Uterus (tissue), 2 donors: ENCODE measurements around the gene EVL.
A peak's percentile ranks its signal among the peaks of the same experiment; 100 is the strongest.

Experiments used
- CTCF ChIP-seq, 4 experiments: fragments of 200-600 bp in 2 of 4; fragments of 450-650 bp in 2 of 4; sonication (generic) in 2 of 4; IDR thresholded peaks; one replicate each; pipeline ENCODE4 v1.5.1; 2016 to 2019; ENCODE audit warnings: antibody characterized with exemption in 4 of 4, mild to moderate bottlenecking in 2 of 4, moderate library complexity in 1 of 4
- POLR2A ChIP-seq, 2 donors: fragments of 450-650 bp; IDR thresholded peaks; one replicate each; pipeline ENCODE4 v1.6.1; 2016; ENCODE audit warnings: antibody characterized with exemption in 2 of 2, mild to moderate bottlenecking in 1 of 2, moderate library complexity in 1 of 2

- no peak for TF ChIP-seq CTCF (IDR thresholded peaks at IDR 0.05)
- peak in 1 of 2 donors; percentile 15 for TF ChIP-seq POLR2A (IDR thresholded peaks at IDR 0.05)
Measured at GRCh38 chr14:100132161-100132902, 67.1 kb downstream of the EVL start.
